ENCODE results near the gene BTN1A1.

Gene BTN1A1

GRCh38 chr6:26524722-26525370 lies 24.7 kb downstream of the BTN1A1 start:
- no peak overlapping the region for H3K27ac ChIP-seq
- TF ChIP-seq ZFX (IDR thresholded peaks at IDR 0.05; ENCODE audit: borderline replicate concordance) (no peak), CTCF (IDR thresholded peaks at IDR 0.05) (no peak)

GRCh38 chr6:26525838-26526237 lies 25.7 kb downstream of the BTN1A1 start:
- TF ChIP-seq ZFX (IDR thresholded peaks at IDR 0.05; ENCODE audit: borderline replicate concordance) = no peak
- TF ChIP-seq CTCF (IDR thresholded peaks at IDR 0.05) = no peak
- H3K27ac ChIP-seq = no peak overlapping the region

GRCh38 chr6:26526928-26527327 lies 26.8 kb downstream of the BTN1A1 start:
- no peak overlapping the region for H3K27ac ChIP-seq
- TF ChIP-seq ZFX (IDR thresholded peaks at IDR 0.05; ENCODE audit: borderline replicate concordance) (no peak), CTCF (IDR thresholded peaks at IDR 0.05) (no peak)

- H3K27ac ChIP-seq = no peak overlapping the region
- no peak for TF ChIP-seq ZFX (IDR thresholded peaks at IDR 0.05; ENCODE audit: borderline replicate concordance)
- no peak for TF ChIP-seq CTCF (IDR thresholded peaks at IDR 0.05)
These were observed 30.1 kb downstream of the BTN1A1 start for GRCh38 chr6:26530203-26530602.

GRCh38 chr6:26531897-26532296 lies 31.8 kb downstream of the BTN1A1 start:
- H3K27ac ChIP-seq = peak overlapping the region; percentile 79; the same call in 1 of the 2 replicates
- TF ChIP-seq ZFX (IDR thresholded peaks at IDR 0.05; ENCODE audit: borderline replicate concordance) (no peak), CTCF (IDR thresholded peaks at IDR 0.05) (no peak)

- H3K27ac ChIP-seq = peak overlapping the region; percentile 79
- TF ChIP-seq ZFX (IDR thresholded peaks at IDR 0.05; ENCODE audit: borderline replicate concordance) = no peak
- no peak for TF ChIP-seq CTCF (IDR thresholded peaks at IDR 0.05)
These were observed 32.8 kb downstream of the BTN1A1 start for GRCh38 chr6:26532699-26533531.

- peak overlapping the region; percentile 79 for H3K27ac ChIP-seq
- no peak for TF ChIP-seq ZFX (IDR thresholded peaks at IDR 0.05; ENCODE audit: borderline replicate concordance)
- TF ChIP-seq CTCF (IDR thresholded peaks at IDR 0.05) = no peak
These were observed 33.4 kb downstream of the BTN1A1 start for GRCh38 chr6:26533532-26533931.

All from 22Rv1 (cell line).